GM12873 (cell line): Measurements from ENCODE around the gene TAS2R60.

ENCODE experiments used
- CTCF ChIP-seq: IDR thresholded peaks from 2 replicates; pipeline ENCODE4 v1.5.1; 2012; ENCODE audit warnings: low read depth, mild to moderate bottlenecking, moderate library complexity, low read length, control low read depth; ENCODE audit not compliant: insufficient read depth; ENCODE audit errors: missing control alignments

Gene TAS2R60

GRCh38 chr7:143487061-143487460 is 43.8 kb downstream of the TAS2R60 start:
- TF ChIP-seq CTCF: no peak

- TF ChIP-seq CTCF: no peak
Measured at GRCh38 chr7:143487566-143487965, 44.3 kb downstream of the TAS2R60 start.

GRCh38 chr7:143490717-143491306 is 47.6 kb downstream of the TAS2R60 start:
- TF ChIP-seq CTCF: peak; percentile 46

GRCh38 chr7:143492043-143492471 is 48.8 kb downstream of the TAS2R60 start:
- TF ChIP-seq CTCF: no peak

GRCh38 chr7:143492799-143493739 is 49.8 kb downstream of the TAS2R60 start:
- TF ChIP-seq CTCF: no peak

GRCh38 chr7:143493751-143494150 is 50.5 kb downstream of the TAS2R60 start:
- TF ChIP-seq CTCF: no peak
